Neural progenitor cell (in vitro differentiated cells): Measurements from ENCODE around the gene TBX21. TPM values are rescaled to one million over a fixed set of nuclear protein-coding genes. Genes with fewer than 3 reads are reported as not detected.
A peak's percentile ranks its signal among the peaks of the same experiment; 100 is the strongest.

ENCODE experiments used
- DNase-seq: peaks from one replicate; pipeline ENCODE4 v3.0.0-alpha.2; 2016; ENCODE audit warnings: low spot score
- H2AFZ ChIP-seq: fragments of 200-600 bp; sonication (generic); replicated peaks from 2 replicates; pipeline ENCODE4 v1.6.1; 2016; ENCODE audit warnings: antibody characterized with exemption
- H3F3A ChIP-seq: fragments of 200-600 bp; sonication (generic); 2 replicates; pipeline ENCODE4 v1.6.1; 2016; ENCODE audit warnings: antibody characterized with exemption, low read depth
- H3K27ac ChIP-seq: fragments of 200-600 bp; sonication (generic); 2 replicates; pipeline ENCODE4 v1.5.1; 2016; ENCODE audit warnings: mild to moderate bottlenecking
- H3K27me3 ChIP-seq: fragments of 200-600 bp; sonication (generic); 2 replicates; pipeline ENCODE4 v1.6.1; 2016; ENCODE audit warnings: mild to moderate bottlenecking, moderate library complexity
- H3K36me3 ChIP-seq: fragments of 200-600 bp; sonication (generic); 2 replicates; pipeline ENCODE4 v1.5.1; 2016
- H3K4me1 ChIP-seq: fragments of 200-600 bp; sonication (generic); 2 replicates; pipeline ENCODE4 v1.6.1; 2016; ENCODE audit warnings: mixed run types
- H3K4me2 ChIP-seq: fragments of 200-600 bp; sonication (generic); 2 replicates; pipeline ENCODE4 v1.6.1; 2016
- H3K4me3 ChIP-seq: fragments of 200-600 bp; sonication (generic); 2 replicates; pipeline ENCODE4 v1.5.1; 2016
- H3K79me2 ChIP-seq: fragments of 200-600 bp; sonication (generic); 2 replicates; pipeline ENCODE4 v1.6.1; 2016; ENCODE audit warnings: low read depth
- H3K9ac ChIP-seq: fragments of 200-600 bp; sonication (generic); 2 replicates; pipeline ENCODE4 v1.6.1; 2016
- H3K9me3 ChIP-seq: fragments of 200-600 bp; sonication (generic); 2 replicates; pipeline ENCODE4 v1.5.1; 2016; ENCODE audit warnings: low read depth
- H4K20me1 ChIP-seq: fragments of 200-600 bp; sonication (generic); 2 replicates; pipeline ENCODE4 v1.6.1; 2016; ENCODE audit warnings: low read depth
- H3K27ac Mint-ChIP-seq: 3 replicates; pipeline ENCODE4 v1.8.0; 2021; ENCODE audit warnings: mixed read lengths
- H3K27me3 Mint-ChIP-seq: 2 replicates; pipeline ENCODE4 v1.8.0; 2022; ENCODE audit warnings: low read depth, mild to moderate bottlenecking, inconsistent platforms, moderate library complexity, mixed read lengths; ENCODE audit not compliant: insufficient read depth
- H3K36me3 Mint-ChIP-seq: 3 replicates; pipeline ENCODE4 v1.8.0; 2021; ENCODE audit warnings: mixed read lengths
- H3K4me1 Mint-ChIP-seq: 3 replicates; pipeline ENCODE4 v1.8.0; 2021; ENCODE audit warnings: mixed read lengths
- H3K4me3 Mint-ChIP-seq: 3 replicates; pipeline ENCODE4 v1.8.0; 2021; ENCODE audit warnings: mild to moderate bottlenecking, moderate library complexity, mixed read lengths
- H3K9me3 Mint-ChIP-seq: 3 replicates; pipeline ENCODE4 v1.8.0; 2020; ENCODE audit warnings: mixed read lengths
- CTCF ChIP-seq: fragments of 200-600 bp; sonication (generic); IDR thresholded peaks from 2 replicates; pipeline ENCODE4 v1.5.1; 2017; ENCODE audit warnings: antibody characterized with exemption, mild to moderate bottlenecking
- EZH2 ChIP-seq: fragments of 200-600 bp; sonication (generic); IDR thresholded peaks from 2 replicates; pipeline ENCODE4 v1.6.1; 2017; ENCODE audit warnings: antibody characterized with exemption, mild to moderate bottlenecking, moderate library complexity
- EZH2phosphoT487 ChIP-seq: fragments of 200-600 bp; sonication (generic); IDR thresholded peaks from 2 replicates; pipeline ENCODE4 v1.6.1; 2017; ENCODE audit warnings: antibody characterized with exemption
- total RNA-seq: library from RNA; depleted of rRNA; stranded (reverse); fragments of >200 nt; gene quantifications from 2 replicates; pipeline ENCODE4 v1.2.3, GENCODE V29; 2015; ENCODE audit warnings: low replicate concordance

TBX21 gene
- total RNA-seq, 1 donor from 2014 or later, result not detected

GRCh38 chr17:47692137-47692894, 40.7 kb upstream of the TBX21 start:
- Histone ChIP-seq H3K36me3 (no peaks in the 10 kb centered on the region), H3K9me3 (no peaks in the 10 kb centered on the region), H3K9ac (no peak overlapping the region), H3K79me2 (no peaks in the 10 kb centered on the region), H3K27me3 (no peaks in the 10 kb centered on the region), H3K27ac (no peak overlapping the region), H3K4me2 (peak overlapping the region; percentile 93), H3K4me3 (no peak overlapping the region), H4K20me1 (peaks cover 25% of the 10 kb centered on the region), H3K4me1 (peaks cover 17% of the 10 kb centered on the region), H2AFZ (no peak overlapping the region), H3F3A (peaks cover 28% of the 10 kb centered on the region)
- Mint-ChIP-seq H3K36me3 (no peaks in the 10 kb centered on the region), H3K27me3 (peaks cover 9% of the 10 kb centered on the region), H3K9me3 (no peaks in the 10 kb centered on the region), H3K4me3 (peak overlapping the region; percentile 90), H3K4me1 (peaks cover 35% of the 10 kb centered on the region), H3K27ac (peak overlapping the region; percentile 35)
- no peak for DNase-seq
- no peak for TF ChIP-seq EZH2
- TF ChIP-seq EZH2phosphoT487, result no peak
- TF ChIP-seq CTCF, result no peak

- peak overlapping the region; percentile 35 for H3K27ac Mint-ChIP-seq
- H3K36me3 Mint-ChIP-seq, result no peaks in the 10 kb centered on the region
- no peaks in the 10 kb centered on the region for H3K27me3 ChIP-seq
- H3K4me3 ChIP-seq, result peak overlapping the region; percentile 95
- no peaks in the 10 kb centered on the region for H3K9me3 Mint-ChIP-seq
- H3K36me3 ChIP-seq, result no peaks in the 10 kb centered on the region
- H3K79me2 ChIP-seq, result no peaks in the 10 kb centered on the region
- DNase-seq, result no peak
- H3K4me1 ChIP-seq, result peaks cover 10% of the 10 kb centered on the region
- H4K20me1 ChIP-seq, result peaks cover 20% of the 10 kb centered on the region
- H3K27me3 Mint-ChIP-seq, result peaks cover 9% of the 10 kb centered on the region
- H3K4me1 Mint-ChIP-seq, result peaks cover 33% of the 10 kb centered on the region
- peak overlapping the region; percentile 90 for H3K4me3 Mint-ChIP-seq
- H3K9ac ChIP-seq, result no peak overlapping the region
- H2AFZ ChIP-seq, result no peak overlapping the region
- H3K4me2 ChIP-seq, result peak overlapping the region; percentile 93
- no peak overlapping the region for H3K27ac ChIP-seq
- TF ChIP-seq EZH2 (no peak), CTCF (no peak), EZH2phosphoT487 (no peak)
- no peaks in the 10 kb centered on the region for H3K9me3 ChIP-seq
- peaks cover 20% of the 10 kb centered on the region for H3F3A ChIP-seq
Measured at GRCh38 chr17:47692895-47693730, 39.9 kb upstream of the TBX21 start.

- Mint-ChIP-seq H3K36me3 (no peaks in the 10 kb centered on the region), H3K9me3 (no peaks in the 10 kb centered on the region)
- H3K9ac ChIP-seq, result no peak within 1 kb of the TSS
Measured at GRCh38 chr17:47693731-47694580, 39.1 kb upstream of the TBX21 start, which contains the start of gene TBKBP1. TSS of gene TBKBP1 (plus strand) at chr17:47694161. CDS start at chr17:47696113, 1,952 bp downstream.

More at GRCh38 chr17:47693731-47694580, 39.1 kb upstream of the TBX21 start, which contains the start of gene TBKBP1:
- Histone ChIP-seq H3K4me1 (peaks cover 10% of the 10 kb centered on the region), H3K36me3 (no peaks in the 10 kb centered on the region), H3K27ac (peak within 1 kb of the TSS; percentile 72), H3K4me3 (peak within 1 kb of the TSS; percentile 95), H3K27me3 (no peaks in the 10 kb centered on the region), H3F3A (peaks cover 18% of the 10 kb centered on the region), H2AFZ (peak within 1 kb of the TSS; percentile 30), H3K79me2 (no peaks in the 10 kb centered on the region), H3K9me3 (no peaks in the 10 kb centered on the region), H3K4me2 (peak within 1 kb of the TSS; percentile 93), H4K20me1 (peaks cover 24% of the 10 kb centered on the region)
- TF ChIP-seq EZH2phosphoT487, result no peak
- no peak for TF ChIP-seq EZH2
- TF ChIP-seq CTCF, result no peak
- DNase-seq, result peak; percentile 94
- peaks cover 9% of the 10 kb centered on the region for H3K27me3 Mint-ChIP-seq
- H3K4me1 Mint-ChIP-seq, result peaks cover 33% of the 10 kb centered on the region
- H3K4me3 Mint-ChIP-seq, result peak within 1 kb of the TSS; percentile 91
- H3K27ac Mint-ChIP-seq, result peak within 1 kb of the TSS; percentile 35
